ENCODE measurements around the gene ATP4A.

The ATP4A gene

DNA sequence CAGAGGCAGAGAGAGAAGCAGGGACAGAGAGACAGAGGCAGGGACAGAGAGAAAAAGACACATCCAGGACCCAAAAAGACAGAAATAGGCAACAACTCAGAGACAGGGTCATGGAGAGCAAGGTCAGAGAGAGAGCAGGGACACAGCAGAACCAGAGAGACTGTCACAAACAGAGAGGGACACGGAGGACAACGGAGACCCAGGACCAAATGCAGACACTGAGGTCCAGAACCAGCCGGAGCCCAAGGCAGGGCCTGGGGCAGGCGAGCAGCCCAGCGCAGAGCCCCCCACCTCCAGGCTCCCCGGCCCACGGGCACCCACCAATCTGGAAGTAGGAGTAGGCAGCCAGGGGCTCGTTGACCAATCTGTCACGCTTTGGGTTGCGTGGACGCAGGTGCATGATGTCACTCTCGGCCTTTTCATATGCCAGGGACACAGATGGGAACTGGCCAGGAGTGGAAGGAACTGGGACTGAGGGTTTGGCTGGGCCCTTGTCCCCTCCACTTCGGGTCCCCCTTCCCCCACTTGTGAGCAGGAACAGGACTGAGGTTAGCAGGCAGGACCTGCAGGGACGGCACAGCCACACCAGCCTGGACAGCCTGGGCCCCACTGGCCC is 10.0 kb downstream of the ATP4A start:
- H3K27ac ChIP-seq = no peak overlapping the region
- TF ChIP-seq, protein P1, sequence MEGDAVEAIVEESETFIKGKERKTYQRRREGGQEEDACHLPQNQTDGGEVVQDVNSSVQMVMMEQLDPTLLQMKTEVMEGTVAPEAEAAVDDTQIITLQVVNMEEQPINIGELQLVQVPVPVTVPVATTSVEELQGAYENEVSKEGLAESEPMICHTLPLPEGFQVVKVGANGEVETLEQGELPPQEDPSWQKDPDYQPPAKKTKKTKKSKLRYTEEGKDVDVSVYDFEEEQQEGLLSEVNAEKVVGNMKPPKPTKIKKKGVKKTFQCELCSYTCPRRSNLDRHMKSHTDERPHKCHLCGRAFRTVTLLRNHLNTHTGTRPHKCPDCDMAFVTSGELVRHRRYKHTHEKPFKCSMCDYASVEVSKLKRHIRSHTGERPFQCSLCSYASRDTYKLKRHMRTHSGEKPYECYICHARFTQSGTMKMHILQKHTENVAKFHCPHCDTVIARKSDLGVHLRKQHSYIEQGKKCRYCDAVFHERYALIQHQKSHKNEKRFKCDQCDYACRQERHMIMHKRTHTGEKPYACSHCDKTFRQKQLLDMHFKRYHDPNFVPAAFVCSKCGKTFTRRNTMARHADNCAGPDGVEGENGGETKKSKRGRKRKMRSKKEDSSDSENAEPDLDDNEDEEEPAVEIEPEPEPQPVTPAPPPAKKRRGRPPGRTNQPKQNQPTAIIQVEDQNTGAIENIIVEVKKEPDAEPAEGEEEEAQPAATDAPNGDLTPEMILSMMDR (conservative IDR thresholded peaks at IDR 0.05) = no peak
- no peak for TF ChIP-seq ZFX (IDR thresholded peaks at IDR 0.05)

DNA sequence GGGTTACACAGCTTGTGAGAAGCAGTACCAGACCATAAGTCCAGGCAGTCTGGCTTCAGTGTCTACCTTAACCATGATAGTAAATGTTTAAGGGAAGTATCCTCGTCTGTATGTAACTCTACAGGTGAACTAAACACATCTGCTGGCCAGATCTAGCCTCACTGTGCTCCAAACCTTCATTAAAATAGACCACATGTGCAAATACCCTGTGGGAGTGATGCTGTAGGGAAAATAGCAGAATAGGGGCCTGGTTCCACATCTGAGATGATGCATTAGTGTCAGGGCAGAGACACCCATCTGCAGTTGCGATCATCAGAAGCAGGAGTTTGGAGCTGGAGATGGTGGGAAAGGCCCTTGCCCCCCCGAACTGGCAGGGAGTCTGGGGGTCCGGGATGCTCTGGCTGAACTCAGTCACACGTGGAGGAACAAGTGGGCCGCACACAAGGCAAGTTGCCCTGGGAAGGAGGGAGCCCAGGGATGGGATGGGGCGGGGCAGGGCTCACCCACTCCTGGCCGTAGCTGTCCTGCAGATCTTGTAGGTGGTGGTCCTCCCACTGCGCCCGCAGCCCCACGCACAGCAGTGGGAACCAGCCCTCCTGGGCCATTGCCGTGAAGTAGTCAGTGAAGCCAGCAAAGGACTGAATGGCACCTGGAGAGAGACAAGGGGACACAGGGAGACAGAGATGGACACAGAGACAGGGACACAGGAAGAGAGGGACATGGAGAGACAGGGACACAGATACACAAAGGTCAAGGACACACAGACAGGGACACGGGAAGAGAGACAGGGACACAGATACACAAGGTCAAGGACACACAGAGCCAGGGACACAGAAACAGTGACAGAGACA is 10.7 kb downstream of the ATP4A start:
- no peak overlapping the region for H3K27ac ChIP-seq
- TF ChIP-seq, protein P1 (conservative IDR thresholded peaks at IDR 0.05) = no peak
- TF ChIP-seq ZFX (IDR thresholded peaks at IDR 0.05) = no peak

DNA sequence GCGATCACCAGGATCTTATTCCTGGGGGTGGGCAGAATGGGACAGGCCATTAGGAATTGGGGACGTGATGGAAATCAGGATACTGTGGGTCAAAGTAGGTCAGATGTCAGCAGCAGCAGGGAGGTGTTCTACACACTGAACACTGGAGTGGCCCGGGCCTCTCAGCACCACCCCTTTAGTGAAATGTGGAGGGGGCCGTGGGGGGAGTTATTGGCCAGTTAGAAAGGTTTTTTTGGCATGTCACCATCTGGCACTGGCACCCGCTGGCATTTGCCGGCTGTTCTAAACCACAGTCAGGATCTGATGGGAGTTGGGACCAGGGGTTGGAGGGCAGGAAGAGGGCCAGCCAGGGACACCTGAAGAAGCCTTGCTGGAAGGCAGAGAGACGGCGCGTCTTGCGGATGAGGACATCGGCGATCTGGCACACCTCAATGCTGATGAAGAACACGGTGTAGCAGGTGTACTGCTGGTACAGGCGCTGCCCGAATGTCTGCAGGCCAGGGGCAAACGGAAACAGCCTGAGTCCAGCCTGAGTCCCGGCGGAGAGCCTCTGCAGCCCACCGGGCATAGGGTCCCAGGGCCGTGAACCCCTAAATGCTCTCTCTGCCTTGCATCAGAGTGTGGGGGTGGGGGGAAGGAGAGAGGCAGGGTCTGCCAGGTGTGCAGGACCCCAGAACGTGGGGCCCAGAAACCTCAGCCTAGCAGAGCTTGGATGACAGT is 12.2 kb downstream of the ATP4A start:
- H3K27ac ChIP-seq = no peak overlapping the region
- TF ChIP-seq, protein P1 (conservative IDR thresholded peaks at IDR 0.05) = no peak
- TF ChIP-seq ZFX (IDR thresholded peaks at IDR 0.05) = no peak

DNA sequence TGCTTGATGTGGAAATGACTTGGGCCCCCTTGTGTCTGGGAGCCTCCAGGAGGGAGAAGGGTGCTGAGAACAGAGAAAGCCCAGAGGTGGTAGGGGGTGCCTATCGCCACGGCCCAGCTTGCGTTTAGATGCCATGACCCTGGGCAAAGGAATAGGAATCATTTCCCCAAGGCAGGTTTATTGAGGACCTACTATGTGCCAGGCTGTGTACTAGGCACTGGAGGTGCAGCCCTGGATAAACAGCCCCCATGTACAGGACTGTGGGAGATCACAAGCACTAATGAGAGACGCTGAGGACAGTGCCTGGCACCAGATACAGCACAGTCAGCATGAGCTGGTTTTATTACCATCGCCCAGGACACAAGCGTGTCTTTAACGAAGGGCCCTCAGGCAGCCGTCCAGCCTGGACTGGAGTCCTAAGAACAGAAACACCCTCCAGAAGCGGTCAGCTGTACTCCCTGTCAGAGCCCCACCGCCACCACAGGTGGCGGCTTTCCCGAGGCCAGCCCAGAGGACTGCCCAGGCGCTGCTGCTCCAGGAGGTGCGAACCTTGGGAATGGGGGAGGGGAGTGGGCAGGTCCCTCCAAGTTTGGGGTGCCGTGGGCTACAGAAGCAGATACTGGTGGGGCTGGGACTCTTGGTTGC is 13.5 kb downstream of the ATP4A start:
- TF ChIP-seq, protein P1 (conservative IDR thresholded peaks at IDR 0.05) = no peak
- TF ChIP-seq ZFX (IDR thresholded peaks at IDR 0.05) = no peak
- no peak overlapping the region for H3K27ac ChIP-seq

DNA sequence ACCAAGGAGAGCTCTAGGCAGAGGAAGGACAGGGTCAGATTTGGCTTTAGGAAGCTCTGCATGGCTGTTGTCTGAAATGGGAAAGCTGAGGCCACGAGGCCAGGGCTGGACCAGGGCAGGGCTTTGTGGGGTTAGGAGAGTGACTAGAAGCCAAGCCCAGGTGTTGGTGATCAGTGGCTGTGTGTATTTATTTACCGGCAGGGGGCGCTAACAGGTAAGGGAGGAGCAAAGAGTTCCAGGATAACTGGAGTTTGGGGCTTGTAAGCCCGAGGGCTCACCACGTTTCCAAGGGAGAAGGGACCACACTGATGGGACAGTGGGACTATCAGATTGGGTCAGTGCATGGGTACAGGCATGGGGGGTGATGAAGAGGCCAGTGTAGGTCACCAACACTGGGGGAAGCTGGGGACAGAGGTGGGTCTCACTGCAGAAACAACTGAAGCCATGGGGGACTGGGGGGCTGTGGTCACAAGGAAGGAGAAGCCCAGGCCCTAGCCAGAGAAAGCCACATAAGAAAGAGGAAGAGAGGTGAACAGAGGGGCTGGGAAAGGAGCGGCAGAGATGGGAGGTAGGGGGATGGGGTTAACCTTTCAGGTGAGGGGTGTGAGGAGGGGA is 14.2 kb downstream of the ATP4A start:
- no peak for TF ChIP-seq ZFX (IDR thresholded peaks at IDR 0.05)
- TF ChIP-seq, protein P1 (conservative IDR thresholded peaks at IDR 0.05) = peak; percentile 91
- no peak overlapping the region for H3K27ac ChIP-seq

DNA sequence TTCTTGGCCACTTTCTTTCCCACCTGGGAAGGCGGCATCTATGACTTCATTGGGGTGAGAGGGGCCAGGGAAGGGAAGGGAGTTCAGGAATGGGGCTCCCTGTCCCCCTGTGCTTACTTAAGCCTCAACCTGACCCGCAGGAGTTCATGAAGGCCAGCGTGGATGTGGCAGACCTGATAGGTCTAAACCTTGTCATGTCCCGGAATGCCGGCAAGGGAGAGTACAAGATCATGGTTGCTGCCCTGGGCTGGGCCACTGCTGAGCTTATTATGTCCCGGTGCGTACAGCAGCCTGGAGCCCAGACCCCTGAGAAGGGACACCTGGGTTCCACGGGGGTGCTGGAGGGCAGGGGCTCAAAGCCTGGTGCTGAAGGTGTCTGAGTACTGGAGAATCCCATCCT is 16.9 kb downstream of the ATP4A start:
- TF ChIP-seq ZFX (IDR thresholded peaks at IDR 0.05) = no peak
- TF ChIP-seq, protein P1 (conservative IDR thresholded peaks at IDR 0.05) = no peak
- H3K27ac ChIP-seq = peak overlapping the region; percentile 87

Measured in C4-2B (cell line).